ENCODE measurements around the gene LRRC8D. TPM values are rescaled to one million over a fixed set of nuclear protein-coding genes. Genes with fewer than 3 reads are reported as not detected.

The LRRC8D gene
- total RNA-seq, 4 donors from 2014 or later, result 8.7 to 19.1 (median 10.9) TPM

DNA sequence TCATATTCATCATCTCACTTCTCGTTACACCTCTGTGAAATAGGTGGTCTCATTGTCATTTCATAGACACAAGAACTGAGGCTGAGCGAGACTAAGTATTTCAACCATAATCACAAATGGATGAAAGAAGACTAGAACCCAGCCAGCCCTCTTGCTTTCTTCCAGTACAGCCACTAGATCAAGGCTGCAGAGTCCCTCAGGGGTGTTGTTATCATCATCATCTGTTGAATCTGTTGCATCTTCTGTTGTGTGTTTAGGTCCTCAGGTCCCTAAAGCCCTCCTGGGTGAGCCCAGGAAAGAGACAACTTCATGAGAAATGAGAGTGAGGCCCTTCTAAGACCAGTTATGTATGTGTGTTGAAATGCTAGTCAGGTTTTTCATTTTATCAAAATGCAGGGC is 87.4 kb downstream of the LRRC8D start:
- Histone ChIP-seq H3K27me3 (no peaks in the 10 kb centered on the region), H3K27ac (no peak overlapping the region), H3K4me3 (no peak overlapping the region), H3K4me1 (peaks cover 0 to 24% (median 13%) of the 10 kb centered on the region in 3 donors), H3K9me3 (no peaks in the 10 kb centered on the region), H3K36me3 (no peaks in the 10 kb centered on the region)
- TF ChIP-seq POLR2A (IDR thresholded peaks at IDR 0.05), result no peak
- TF ChIP-seq, protein P1, sequence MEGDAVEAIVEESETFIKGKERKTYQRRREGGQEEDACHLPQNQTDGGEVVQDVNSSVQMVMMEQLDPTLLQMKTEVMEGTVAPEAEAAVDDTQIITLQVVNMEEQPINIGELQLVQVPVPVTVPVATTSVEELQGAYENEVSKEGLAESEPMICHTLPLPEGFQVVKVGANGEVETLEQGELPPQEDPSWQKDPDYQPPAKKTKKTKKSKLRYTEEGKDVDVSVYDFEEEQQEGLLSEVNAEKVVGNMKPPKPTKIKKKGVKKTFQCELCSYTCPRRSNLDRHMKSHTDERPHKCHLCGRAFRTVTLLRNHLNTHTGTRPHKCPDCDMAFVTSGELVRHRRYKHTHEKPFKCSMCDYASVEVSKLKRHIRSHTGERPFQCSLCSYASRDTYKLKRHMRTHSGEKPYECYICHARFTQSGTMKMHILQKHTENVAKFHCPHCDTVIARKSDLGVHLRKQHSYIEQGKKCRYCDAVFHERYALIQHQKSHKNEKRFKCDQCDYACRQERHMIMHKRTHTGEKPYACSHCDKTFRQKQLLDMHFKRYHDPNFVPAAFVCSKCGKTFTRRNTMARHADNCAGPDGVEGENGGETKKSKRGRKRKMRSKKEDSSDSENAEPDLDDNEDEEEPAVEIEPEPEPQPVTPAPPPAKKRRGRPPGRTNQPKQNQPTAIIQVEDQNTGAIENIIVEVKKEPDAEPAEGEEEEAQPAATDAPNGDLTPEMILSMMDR (IDR thresholded peaks at IDR 0.05), result no peak
- intact Hi-C loops (cut with DNase I), result no loop called here
- WGBS, 2 donors, result 94 to 100% methylated on average over 2 of the region's 2 CpGs
- DNase-seq, result no peak

DNA sequence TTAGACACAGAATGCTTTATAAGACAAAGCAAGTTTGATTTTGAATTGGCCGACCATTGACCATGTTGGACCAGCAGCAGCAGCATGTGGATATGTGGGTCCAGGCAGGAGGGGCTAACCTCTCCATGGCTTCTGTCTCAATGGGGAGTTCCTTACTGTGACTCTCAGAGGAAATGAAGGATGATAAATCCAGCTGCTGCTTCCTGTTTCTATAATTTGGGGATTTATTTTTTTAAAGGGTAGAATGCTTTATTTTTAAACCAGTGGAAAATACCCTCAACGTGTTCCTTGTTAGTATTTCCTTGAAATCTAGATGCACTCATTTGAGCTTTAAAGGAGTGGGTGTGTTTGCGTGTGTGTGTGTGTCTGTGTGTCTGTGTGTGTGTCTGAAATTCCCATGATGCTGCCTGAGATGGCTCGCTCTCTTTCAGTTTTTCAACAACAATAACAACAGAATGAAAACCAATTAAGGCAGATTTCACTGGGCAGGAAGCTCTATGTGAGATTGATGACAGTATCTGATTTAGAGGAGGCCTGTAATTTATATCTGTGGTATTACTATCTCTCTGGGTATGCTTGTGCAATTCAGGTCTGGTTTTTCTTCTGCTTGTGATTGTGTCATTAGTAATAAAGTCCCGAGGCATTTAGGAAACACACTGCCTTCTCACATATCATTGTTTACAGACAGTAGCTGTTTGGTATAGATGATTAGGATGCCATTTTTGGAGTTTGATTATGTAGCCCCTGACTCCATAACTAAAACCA is 88.0 kb downstream of the LRRC8D start:
- DNase-seq, result no peak
- 29 to 54% methylated on average over 5 of the region's 5 CpGs for WGBS, 2 donors
- Histone ChIP-seq H3K4me1 (peaks cover 0 to 24% (median 13%) of the 10 kb centered on the region in 3 donors), H3K27me3 (no peaks in the 10 kb centered on the region), H3K4me3 (no peak overlapping the region), H3K36me3 (no peaks in the 10 kb centered on the region), H3K27ac (peak overlapping the region in 1 of 4 donors; percentile 7), H3K9me3 (no peaks in the 10 kb centered on the region)
- TF ChIP-seq POLR2A (IDR thresholded peaks at IDR 0.05), result no peak
- TF ChIP-seq, protein P1 (IDR thresholded peaks at IDR 0.05), result no peak
- intact Hi-C loops (cut with DNase I), result no loop called here

DNA sequence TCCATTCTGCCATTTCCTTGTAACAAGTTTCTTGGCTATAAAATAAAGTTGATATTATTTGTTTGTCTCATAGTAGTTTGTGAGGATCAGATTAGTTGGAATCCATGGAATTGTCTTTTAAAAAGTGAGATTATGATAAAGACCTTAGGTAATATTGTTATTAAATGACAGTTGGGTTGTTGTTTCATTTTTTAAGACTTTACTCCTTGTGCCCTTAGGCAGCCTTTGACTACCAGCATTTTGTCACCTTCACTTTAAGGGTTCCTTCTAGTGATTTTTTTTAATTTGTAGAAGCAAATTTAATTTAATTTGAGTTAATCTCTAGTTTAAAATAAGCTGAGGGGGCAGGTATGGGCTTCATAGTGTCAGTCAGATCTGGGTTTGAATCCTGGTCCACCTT is 89.4 kb downstream of the LRRC8D start:
- DNase-seq, result no peak
- Histone ChIP-seq H3K4me1 (peaks cover 0 to 17% (median 13%) of the 10 kb centered on the region in 3 donors), H3K4me3 (no peak overlapping the region), H3K9me3 (no peaks in the 10 kb centered on the region), H3K27me3 (no peaks in the 10 kb centered on the region), H3K27ac (no peak overlapping the region), H3K36me3 (no peaks in the 10 kb centered on the region)
- intact Hi-C loops (cut with DNase I), result no loop called here
- TF ChIP-seq, protein P1 (IDR thresholded peaks at IDR 0.05), result no peak
- no peak for TF ChIP-seq POLR2A (IDR thresholded peaks at IDR 0.05)

DNA sequence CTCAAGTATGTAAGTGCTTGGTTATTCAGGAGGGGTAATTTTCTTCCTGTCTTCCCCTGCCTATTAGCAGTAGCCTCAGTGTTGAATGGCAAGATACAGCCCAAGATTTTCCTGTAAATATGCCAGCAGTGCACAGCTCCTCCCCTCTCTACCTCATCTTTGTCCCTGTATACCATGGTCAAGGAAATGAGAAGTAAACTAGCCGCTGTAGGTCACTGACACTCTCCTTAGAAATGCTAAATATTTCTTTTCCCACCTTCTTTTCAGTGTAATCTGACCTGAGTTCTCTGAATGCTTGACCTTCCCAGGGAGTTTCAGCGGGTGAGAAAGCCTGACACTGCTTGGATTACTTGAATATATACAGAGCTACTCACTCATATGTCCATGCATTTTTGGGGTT is 89.9 kb downstream of the LRRC8D start:
- no peak overlapping the region for H3K27ac ChIP-seq
- H3K4me3 ChIP-seq, result no peak overlapping the region
- H3K27me3 ChIP-seq, result no peaks in the 10 kb centered on the region
- H3K9me3 ChIP-seq, result no peaks in the 10 kb centered on the region
- 84 to 85% methylated on average over 2 of the region's 2 CpGs for WGBS, 2 donors
- intact Hi-C loops (cut with DNase I), result no loop called here
- no peak for TF ChIP-seq POLR2A (IDR thresholded peaks at IDR 0.05)
- TF ChIP-seq, protein P1 (IDR thresholded peaks at IDR 0.05), result no peak
- H3K36me3 ChIP-seq, result no peaks in the 10 kb centered on the region
- DNase-seq, result no peak
- H3K4me1 ChIP-seq, result peaks cover 0 to 17% (median 13%) of the 10 kb centered on the region in 3 donors

DNA sequence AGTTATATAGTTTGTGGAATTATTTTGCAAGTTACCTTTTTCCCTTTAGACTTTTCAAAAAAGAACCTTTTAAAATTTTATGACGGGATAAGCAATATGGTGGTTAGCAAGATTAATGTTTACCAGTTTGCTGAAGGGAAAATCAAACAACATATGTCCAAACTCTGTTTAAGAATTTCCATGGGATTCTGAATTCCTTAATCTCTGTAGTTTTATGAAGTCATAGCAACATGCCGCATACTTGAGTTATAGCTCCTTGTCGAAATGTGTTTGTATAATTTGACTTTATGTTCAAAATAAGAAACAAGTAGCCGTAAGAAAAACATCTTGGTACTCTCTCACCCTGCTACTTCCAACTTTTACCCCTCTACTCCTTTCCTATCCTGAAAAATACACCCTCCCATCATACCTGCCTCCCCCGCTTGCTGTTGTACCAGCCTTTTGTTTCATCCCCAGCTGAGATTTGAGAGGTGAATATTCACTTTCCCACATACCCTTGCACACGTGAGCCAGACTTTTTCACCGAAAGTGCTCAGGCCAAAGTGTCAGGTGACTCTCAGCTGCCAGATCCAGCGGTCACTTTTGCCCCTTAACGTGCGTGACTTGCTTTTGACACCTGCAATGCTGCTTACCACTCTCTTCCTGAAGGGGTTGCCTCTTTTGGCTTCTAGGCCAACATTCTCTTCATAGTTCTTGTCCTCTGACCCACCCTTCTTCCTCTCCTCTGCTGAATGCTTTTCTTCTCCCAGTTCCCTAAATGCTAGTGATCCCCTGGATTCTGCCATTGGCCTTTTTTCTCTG is 90.6 kb downstream of the LRRC8D start:
- Histone ChIP-seq H3K4me1 (peaks cover 0 to 12% (median 11%) of the 10 kb centered on the region in 3 donors), H3K4me3 (no peak overlapping the region), H3K9me3 (no peaks in the 10 kb centered on the region), H3K27ac (no peak overlapping the region), H3K27me3 (no peaks in the 10 kb centered on the region), H3K36me3 (no peaks in the 10 kb centered on the region)
- WGBS, 2 donors, result 81 to 91% methylated on average over 10 of the region's 10 CpGs
- no peak for TF ChIP-seq POLR2A (IDR thresholded peaks at IDR 0.05)
- TF ChIP-seq, protein P1 (IDR thresholded peaks at IDR 0.05), result no peak
- intact Hi-C loops (cut with DNase I), result no loop called here
- DNase-seq, result no peak

All from esophagus squamous epithelium (tissue), 5 donors.